Measurements from ENCODE around the gene TRMT11. TPM values are rescaled to one million over a fixed set of nuclear protein-coding genes. Genes with fewer than 3 reads are reported as not detected.

Gene TRMT11
- total and polyA plus RNA-seq, 2 of the 13 experiments (the other 11 are each of a cell fraction or from before 2014, with no cell fraction given): 42.2 to 81.9 TPM

GRCh38 chr6:125942672-125943527 lies 43.4 kb upstream of the TRMT11 start (continued):
- TF ChIP-seq ZNF780A (CRISPR knock-in tag; IDR thresholded peaks at IDR 0.05) (no peak), MNT (IDR thresholded peaks at IDR 0.05) (no peak), ZNF484 (CRISPR knock-in tag; IDR thresholded peaks at IDR 0.05; ENCODE audit: borderline replicate concordance, low read depth) (no peak), TFAP4 (IDR thresholded peaks at IDR 0.05; ENCODE audit: borderline replicate concordance, low read depth) (no peak), ZNF512B (CRISPR knock-in tag; IDR thresholded peaks at IDR 0.05; ENCODE audit: borderline replicate concordance) (no peak), ZNF275 (CRISPR knock-in tag; IDR thresholded peaks at IDR 0.05; ENCODE audit: borderline replicate concordance) (no peak), GPN1 (CRISPR knock-in tag; IDR thresholded peaks at IDR 0.05; ENCODE audit: borderline replicate concordance) (no peak), LCORL (IDR thresholded peaks at IDR 0.05) (no peak), LCORL (CRISPR knock-in tag; IDR thresholded peaks at IDR 0.05) (no peak), STAT5B (CRISPR knock-in tag; IDR thresholded peaks at IDR 0.05) (no peak), SRSF1 (optimal IDR thresholded peaks at IDR 0.05; ENCODE audit: low read depth, low read length) (no peak), MLLT10 (CRISPR knock-in tag; IDR thresholded peaks at IDR 0.05) (no peak), ZNF639 (CRISPR knock-in tag; conservative IDR thresholded peaks at IDR 0.05) (no peak), ZBTB7A (CRISPR knock-in tag; IDR thresholded peaks at IDR 0.05) (no peak), ZSCAN22 (CRISPR knock-in tag; IDR thresholded peaks at IDR 0.05) (no peak), ELK4 (CRISPR knock-in tag; IDR thresholded peaks at IDR 0.05; ENCODE audit: borderline replicate concordance) (no peak), ZNF136 (CRISPR knock-in tag; IDR thresholded peaks at IDR 0.05; ENCODE audit: low read depth) (no peak), EP300 (IDR thresholded peaks at IDR 0.05; ENCODE audit: low read depth in 2 of 2, low read length in 2 of 2) (0 out of 4 replicates have a peak, but pooled peaks of 1 of the 2 experiments have one; percentile 8), EP300 (CRISPR knock-in tag; IDR thresholded peaks at IDR 0.05; ENCODE audit: borderline replicate concordance) (no peak), NFIC (IDR thresholded peaks at IDR 0.05; ENCODE audit: low read length) (0 out of 2 replicates have a peak, but pooled peaks have one; percentile 19)

All from HepG2 (cell line).